Measurements from ENCODE around the gene QKI.

Gene QKI

DNA sequence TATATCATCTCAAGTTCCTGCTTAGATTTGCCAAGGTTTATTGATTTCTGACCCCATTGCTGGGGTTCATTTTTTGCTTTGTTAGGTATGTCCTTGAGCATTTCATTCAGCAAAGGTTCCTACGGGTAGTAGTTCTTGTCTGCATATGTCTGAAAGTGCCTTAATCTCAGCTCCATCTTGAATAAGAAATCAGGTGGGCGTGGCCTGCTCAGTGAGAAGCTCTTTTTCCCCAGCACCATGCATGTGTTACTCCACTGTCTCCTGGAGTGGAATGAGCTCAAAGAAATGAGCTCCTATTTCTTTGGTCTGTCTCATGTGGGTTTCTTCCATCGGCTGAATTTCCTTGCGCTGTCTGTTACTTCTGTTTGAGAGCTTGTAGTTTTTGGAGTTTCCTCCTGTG is 201.9 kb downstream of the QKI start:
- no peaks in the 10 kb centered on the region for H4K20me1 ChIP-seq (ENCODE audit: insufficient read depth, low read length, poor library complexity, severe bottlenecking)
- H2AFZ ChIP-seq (ENCODE audit: low read length): no peak overlapping the region
- H3K9ac ChIP-seq (ENCODE audit: low read depth, low read length, poor library complexity, severe bottlenecking): no peak overlapping the region
- H3F3A ChIP-seq (ENCODE audit: low read depth): no peaks in the 10 kb centered on the region
- H3K36me3 ChIP-seq (ENCODE audit: insufficient read depth, low read length): no peaks in the 10 kb centered on the region
- no peak for TF ChIP-seq EZH2phosphoT487 (IDR thresholded peaks at IDR 0.05; ENCODE audit: borderline replicate concordance)
- TF ChIP-seq, protein P1, sequence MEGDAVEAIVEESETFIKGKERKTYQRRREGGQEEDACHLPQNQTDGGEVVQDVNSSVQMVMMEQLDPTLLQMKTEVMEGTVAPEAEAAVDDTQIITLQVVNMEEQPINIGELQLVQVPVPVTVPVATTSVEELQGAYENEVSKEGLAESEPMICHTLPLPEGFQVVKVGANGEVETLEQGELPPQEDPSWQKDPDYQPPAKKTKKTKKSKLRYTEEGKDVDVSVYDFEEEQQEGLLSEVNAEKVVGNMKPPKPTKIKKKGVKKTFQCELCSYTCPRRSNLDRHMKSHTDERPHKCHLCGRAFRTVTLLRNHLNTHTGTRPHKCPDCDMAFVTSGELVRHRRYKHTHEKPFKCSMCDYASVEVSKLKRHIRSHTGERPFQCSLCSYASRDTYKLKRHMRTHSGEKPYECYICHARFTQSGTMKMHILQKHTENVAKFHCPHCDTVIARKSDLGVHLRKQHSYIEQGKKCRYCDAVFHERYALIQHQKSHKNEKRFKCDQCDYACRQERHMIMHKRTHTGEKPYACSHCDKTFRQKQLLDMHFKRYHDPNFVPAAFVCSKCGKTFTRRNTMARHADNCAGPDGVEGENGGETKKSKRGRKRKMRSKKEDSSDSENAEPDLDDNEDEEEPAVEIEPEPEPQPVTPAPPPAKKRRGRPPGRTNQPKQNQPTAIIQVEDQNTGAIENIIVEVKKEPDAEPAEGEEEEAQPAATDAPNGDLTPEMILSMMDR (conservative IDR thresholded peaks at IDR 0.05; ENCODE audit: low read length): no peak
- H3K9me2 ChIP-seq (replicated peaks; ENCODE audit: low read depth, low read length): no peaks in the 10 kb centered on the region
- H3K79me2 ChIP-seq (ENCODE audit: insufficient read depth, low read length): no peaks in the 10 kb centered on the region
- H3K4me2 ChIP-seq (ENCODE audit: low read depth, low read length, poor library complexity, severe bottlenecking): no peak overlapping the region
- H3K4me3 ChIP-seq (ENCODE audit: low read length, poor library complexity, severe bottlenecking): no peak overlapping the region
- H3K27me3 ChIP-seq (ENCODE audit: insufficient read depth, low read length, poor library complexity, severe bottlenecking): no peaks in the 10 kb centered on the region
- H3K4me1 ChIP-seq (ENCODE audit: insufficient read depth, low read length, poor library complexity, severe bottlenecking): no peaks in the 10 kb centered on the region
- H3K9me3 ChIP-seq (ENCODE audit: insufficient read depth, low read depth, low read length): no peaks in the 10 kb centered on the region; the same call in 1 of the 2 replicates

DNA sequence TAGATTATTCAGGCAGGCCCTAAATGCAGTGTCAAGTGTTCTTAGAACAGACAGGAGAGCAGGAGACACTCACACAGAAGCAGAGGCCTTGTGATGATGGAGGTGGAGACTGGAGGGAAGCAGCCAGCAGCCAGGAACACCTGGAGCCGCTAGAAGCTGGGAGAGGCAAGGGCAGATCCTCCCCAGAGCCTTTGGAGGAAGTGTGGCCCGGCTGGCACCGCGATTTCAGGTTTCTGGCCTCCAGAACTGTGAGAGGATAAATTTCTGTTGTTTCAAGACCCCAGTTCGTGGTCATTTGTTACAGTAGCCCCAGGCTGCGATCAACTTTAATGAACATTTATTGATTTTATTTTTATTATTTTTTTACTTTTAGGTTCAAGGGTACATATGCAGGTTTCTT is 203.0 kb downstream of the QKI start:
- Histone ChIP-seq H3K79me2 (ENCODE audit: insufficient read depth, low read length) (no peaks in the 10 kb centered on the region), H3K4me2 (ENCODE audit: low read depth, low read length, poor library complexity, severe bottlenecking) (no peak overlapping the region), H3K27me3 (ENCODE audit: insufficient read depth, low read length, poor library complexity, severe bottlenecking) (no peaks in the 10 kb centered on the region), H3K4me1 (ENCODE audit: insufficient read depth, low read length, poor library complexity, severe bottlenecking) (no peaks in the 10 kb centered on the region), H2AFZ (ENCODE audit: low read length) (no peak overlapping the region), H3K36me3 (ENCODE audit: insufficient read depth, low read length) (no peaks in the 10 kb centered on the region), H3F3A (ENCODE audit: low read depth) (no peaks in the 10 kb centered on the region), H3K9ac (ENCODE audit: low read depth, low read length, poor library complexity, severe bottlenecking) (no peak overlapping the region), H3K4me3 (ENCODE audit: low read length, poor library complexity, severe bottlenecking) (no peak overlapping the region), H3K9me2 (replicated peaks; ENCODE audit: low read depth, low read length) (no peaks in the 10 kb centered on the region), H4K20me1 (ENCODE audit: insufficient read depth, low read length, poor library complexity, severe bottlenecking) (no peaks in the 10 kb centered on the region), H3K9me3 (ENCODE audit: insufficient read depth, low read depth, low read length) (no peaks in the 10 kb centered on the region; the same call in 1 of the 2 replicates)
- TF ChIP-seq, protein P1 (conservative IDR thresholded peaks at IDR 0.05; ENCODE audit: low read length): no peak
- TF ChIP-seq EZH2phosphoT487 (IDR thresholded peaks at IDR 0.05; ENCODE audit: borderline replicate concordance): no peak

DNA sequence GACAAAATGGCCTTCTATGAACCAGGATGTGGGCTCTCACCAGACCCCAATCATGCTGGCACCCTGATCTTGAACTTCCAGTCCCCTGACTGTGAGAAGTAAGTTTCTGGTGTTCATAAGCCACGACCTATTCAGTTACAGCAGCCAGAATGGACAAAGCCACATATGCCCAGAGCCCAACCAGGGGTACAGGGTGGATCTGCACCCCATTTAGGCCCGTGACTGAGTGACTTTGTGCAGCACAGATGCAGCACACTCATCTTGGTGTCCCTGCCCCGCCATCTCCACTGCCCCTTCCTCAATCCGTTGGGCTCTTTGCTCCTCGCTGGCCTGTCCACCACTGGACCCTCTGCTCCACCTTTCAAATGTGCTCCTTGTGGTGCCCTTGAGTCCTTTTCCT is 205.6 kb downstream of the QKI start:
- Histone ChIP-seq H3K9me3 (ENCODE audit: insufficient read depth, low read depth, low read length) (no peaks in the 10 kb centered on the region; the same call in 1 of the 2 replicates), H3F3A (ENCODE audit: low read depth) (no peaks in the 10 kb centered on the region), H3K4me1 (ENCODE audit: insufficient read depth, low read length, poor library complexity, severe bottlenecking) (no peaks in the 10 kb centered on the region), H3K27me3 (ENCODE audit: insufficient read depth, low read length, poor library complexity, severe bottlenecking) (no peaks in the 10 kb centered on the region), H4K20me1 (ENCODE audit: insufficient read depth, low read length, poor library complexity, severe bottlenecking) (no peaks in the 10 kb centered on the region), H3K9ac (ENCODE audit: low read depth, low read length, poor library complexity, severe bottlenecking) (no peak overlapping the region), H3K4me3 (ENCODE audit: low read length, poor library complexity, severe bottlenecking) (no peak overlapping the region), H3K9me2 (replicated peaks; ENCODE audit: low read depth, low read length) (no peaks in the 10 kb centered on the region), H3K36me3 (ENCODE audit: insufficient read depth, low read length) (no peaks in the 10 kb centered on the region), H3K4me2 (ENCODE audit: low read depth, low read length, poor library complexity, severe bottlenecking) (no peak overlapping the region), H2AFZ (ENCODE audit: low read length) (no peak overlapping the region), H3K79me2 (ENCODE audit: insufficient read depth, low read length) (no peaks in the 10 kb centered on the region)
- TF ChIP-seq EZH2phosphoT487 (IDR thresholded peaks at IDR 0.05; ENCODE audit: borderline replicate concordance): no peak
- TF ChIP-seq, protein P1 (conservative IDR thresholded peaks at IDR 0.05; ENCODE audit: low read length): no peak
